Right renal cortex interstitium (tissue), 3 donors: ENCODE results near the gene PLD2. TPM values are rescaled to one million over a fixed set of nuclear protein-coding genes. Genes with fewer than 3 reads are reported as not detected.

Source experiments
- polyA plus RNA-seq, 3 donors: library from polyadenylated mRNA; unstranded; fragments of 120-200 nt; gene quantifications; one replicate each; pipeline ENCODE4 v1.2.1, GENCODE V29; 2013; ENCODE audit not compliant: insufficient read length in 3 of 3

Gene PLD2
- polyA plus RNA-seq, 3 donors = 30.7 to 35.9 (median 31.9) TPM

Other genes starting within 250 kb of the PLD2 start
- 1 to 10 TPM; 6.1 to 8.6 (median 7.1) TPM for gene GGT6, start 246.6 kb upstream of the PLD2 start, polyA plus RNA-seq
- 10 to 100 TPM; 48.1 to 55.6 (median 52.2) TPM for gene SMTNL2, start 222.6 kb upstream of the PLD2 start, polyA plus RNA-seq
- gene ALOX15, start 165.5 kb upstream of the PLD2 start, polyA plus RNA-seq = under 1 TPM; 0.37 to 0.43 (median 0.37) TPM
- 10 to 100 TPM; 34.8 to 39.2 (median 38.9) TPM for gene PELP1, start 103.0 kb upstream of the PLD2 start, polyA plus RNA-seq
- gene ARRB2, start 96.5 kb upstream of the PLD2 start, polyA plus RNA-seq = 10 to 100 TPM; 26.7 to 27.9 (median 26.7) TPM
- 10 to 100 TPM; 26.0 to 28.7 (median 28.0) TPM for gene MED11, start 75.7 kb upstream of the PLD2 start, polyA plus RNA-seq
- under 1 TPM; 0.42 to 0.54 (median 0.47) TPM for gene ZMYND15, start 67.3 kb upstream of the PLD2 start, polyA plus RNA-seq
- gene CXCL16, start 67.2 kb upstream of the PLD2 start, polyA plus RNA-seq = 10 to 100 TPM; 11.0 to 13.8 (median 11.5) TPM
- 1 to 10 TPM in 2 of 3 donors, under 1 TPM in 1; 0.69 to 1.5 (median 1.4) TPM for gene TM4SF5, start 35.3 kb upstream of the PLD2 start, polyA plus RNA-seq
- under 1 TPM; 0.33 to 0.61 (median 0.39) TPM for gene VMO1, start 20.8 kb upstream of the PLD2 start, polyA plus RNA-seq
- 1 to 10 TPM; 3.8 to 5.4 (median 4.1) TPM for gene GLTPD2, start 18.2 kb upstream of the PLD2 start, polyA plus RNA-seq
- 100 to 1,000 TPM; 135 to 147 (median 142) TPM for gene PSMB6, start 11.0 kb upstream of the PLD2 start, polyA plus RNA-seq
- 10 to 100 TPM; 51.6 to 60.6 (median 52.2) TPM for gene MINK1, start 26.2 kb downstream of the PLD2 start, polyA plus RNA-seq
- 1 to 10 TPM; 1.2 to 1.4 (median 1.2) TPM for gene C17orf107, start 92.4 kb downstream of the PLD2 start, polyA plus RNA-seq
- gene CHRNE, start 95.9 kb downstream of the PLD2 start, polyA plus RNA-seq = 1 to 10 TPM; 1.0 to 1.4 (median 1.1) TPM
- 1 to 10 TPM; 1.6 to 2.9 (median 2.4) TPM for gene GP1BA, start 125.1 kb downstream of the PLD2 start, polyA plus RNA-seq
- 10 to 100 TPM; 66.8 to 79.5 (median 71.7) TPM for gene SLC25A11, start 132.9 kb downstream of the PLD2 start, polyA plus RNA-seq
- 100 to 1,000 TPM; 136 to 139 (median 137) TPM for gene RNF167, start 133.1 kb downstream of the PLD2 start, polyA plus RNA-seq
- 100 to 1,000 TPM; 296 to 397 (median 351) TPM for gene PFN1, start 141.4 kb downstream of the PLD2 start, polyA plus RNA-seq
- 10 to 100 TPM; 16.0 to 22.9 (median 16.7) TPM for gene ENO3, start 144.0 kb downstream of the PLD2 start, polyA plus RNA-seq
- gene SPAG7, start 160.7 kb downstream of the PLD2 start, polyA plus RNA-seq = 100 to 1,000 TPM; 103 to 107 (median 104) TPM
- 10 to 100 TPM; 18.9 to 22.5 (median 22.3) TPM for gene CAMTA2, start 180.5 kb downstream of the PLD2 start, polyA plus RNA-seq
- gene INCA1, start 190.4 kb downstream of the PLD2 start, polyA plus RNA-seq = 1 to 10 TPM; 6.0 to 7.8 (median 6.6) TPM
- gene KIF1C, start 190.8 kb downstream of the PLD2 start, polyA plus RNA-seq = 10 to 100 TPM; 76.2 to 94.4 (median 92.0) TPM
- gene SLC52A1, start 228.3 kb downstream of the PLD2 start, polyA plus RNA-seq = under 1 TPM; 0.15 to 0.25 (median 0.19) TPM